ENCODE results near the gene PKM. TPM values are rescaled to one million over a fixed set of nuclear protein-coding genes. Genes with fewer than 3 reads are reported as not detected.

The PKM gene
- 478 TPM for total RNA-seq

GRCh38 chr15:72231066-72231832 lies at the start of gene PKM:
Gene PKM, minus strand, starts transcription at chr15:72231190. Its CDS starts 12,093 bp downstream, at chr15:72219097.

GRCh38 chr15:72272213-72272996 lies 41.4 kb upstream of the PKM start, which contains the start of gene PARP6:
Gene PARP6, minus strand, starts transcription at chr15:72272554. Its CDS starts 5,077 bp downstream, at chr15:72267477.

GRCh38 chr15:72197460-72198355 lies 33.3 kb downstream of the PKM start, which contains the start of gene GRAMD2A:
Gene GRAMD2A, minus strand, starts transcription at chr15:72197787.

Other genes starting within 250 kb of the PKM start
- gene MYO9A, start 113.0 kb downstream of the PKM start, total RNA-seq: 115 TPM
- 6.0 TPM for gene SENP8, start 112.8 kb downstream of the PKM start, total RNA-seq
- 4.4 TPM for gene GRAMD2A, start 33.4 kb downstream of the PKM start, total RNA-seq
- gene PARP6, start 41.4 kb upstream of the PKM start, total RNA-seq: 93.0 TPM
- 19.8 TPM for gene CELF6, start 89.0 kb upstream of the PKM start, total RNA-seq
- gene HEXA, start 144.8 kb upstream of the PKM start, total RNA-seq: 44.8 TPM
- gene TMEM202, start 167.1 kb upstream of the PKM start, total RNA-seq: not detected
- 46.8 TPM for gene ARIH1, start 243.1 kb upstream of the PKM start, total RNA-seq